Measurements from ENCODE around the gene ALDH1L1.

Gene ALDH1L1

GRCh38 chr3:126118591-126118990 is 61.8 kb downstream of the ALDH1L1 start:
- TF ChIP-seq CTCF (conservative IDR thresholded peaks at IDR 0.05; ENCODE audit: low read depth, low read length): no peak
- H2AFZ ChIP-seq (ENCODE audit: low read depth): no peak overlapping the region
- H3K27ac ChIP-seq: no peak overlapping the region
- H3K4me1 ChIP-seq (ENCODE audit: low read depth, poor library complexity, severe bottlenecking): no peaks in the 10 kb centered on the region
- no peaks in the 10 kb centered on the region for H3K36me3 ChIP-seq (ENCODE audit: insufficient read depth)
- H4K20me1 ChIP-seq (ENCODE audit: insufficient read depth): no peaks in the 10 kb centered on the region
- H3K9ac ChIP-seq: no peak overlapping the region
- no peak overlapping the region for H3K4me2 ChIP-seq
- H3K27me3 ChIP-seq (ENCODE audit: insufficient read depth, low read depth): no peaks in the 10 kb centered on the region
- no peaks in the 10 kb centered on the region for H3K79me2 ChIP-seq (ENCODE audit: insufficient read depth, low read depth)
- H3K4me3 ChIP-seq (IDR thresholded peaks at IDR 0.05; ENCODE audit: insufficient read depth, low read depth, low read length): no peak overlapping the region

- H3K36me3 ChIP-seq (ENCODE audit: insufficient read depth): no peaks in the 10 kb centered on the region
- no peak overlapping the region for H3K4me3 ChIP-seq (IDR thresholded peaks at IDR 0.05; ENCODE audit: insufficient read depth, low read depth, low read length)
- TF ChIP-seq CTCF (conservative IDR thresholded peaks at IDR 0.05; ENCODE audit: low read depth, low read length): no peak
- no peak overlapping the region for H3K9ac ChIP-seq
- H3K4me2 ChIP-seq: no peak overlapping the region
- H3K27me3 ChIP-seq (ENCODE audit: insufficient read depth, low read depth): no peaks in the 10 kb centered on the region
- H4K20me1 ChIP-seq (ENCODE audit: insufficient read depth): no peaks in the 10 kb centered on the region
- no peak overlapping the region for H3K27ac ChIP-seq
- H3K79me2 ChIP-seq (ENCODE audit: insufficient read depth, low read depth): no peaks in the 10 kb centered on the region
- H3K4me1 ChIP-seq (ENCODE audit: low read depth, poor library complexity, severe bottlenecking): no peaks in the 10 kb centered on the region
- no peak overlapping the region for H2AFZ ChIP-seq (ENCODE audit: low read depth)
These were observed 62.6 kb downstream of the ALDH1L1 start for GRCh38 chr3:126117786-126118185.

DNA sequence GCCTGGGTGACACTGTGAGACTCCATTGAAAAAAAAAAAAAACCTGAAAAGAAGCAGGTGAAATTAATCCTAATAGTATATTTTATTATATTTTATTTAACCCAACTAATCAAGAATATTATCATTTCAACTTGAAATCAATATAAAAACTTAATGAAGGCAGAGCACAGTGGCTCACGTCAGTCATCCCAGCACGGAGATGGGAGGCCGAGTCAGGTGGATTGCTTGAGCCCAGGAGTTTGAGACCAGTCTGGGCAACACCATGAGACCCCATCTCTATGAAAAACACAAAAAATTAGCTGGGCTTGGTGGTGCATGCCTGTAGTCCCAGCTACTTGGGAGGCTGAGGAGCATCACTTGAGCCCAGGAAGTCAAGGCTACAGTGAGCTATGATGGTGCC is 63.2 kb downstream of the ALDH1L1 start:
- no peak overlapping the region for H3K4me2 ChIP-seq
- H2AFZ ChIP-seq (ENCODE audit: low read depth): no peak overlapping the region
- no peaks in the 10 kb centered on the region for H4K20me1 ChIP-seq (ENCODE audit: insufficient read depth)
- H3K27ac ChIP-seq: no peak overlapping the region
- no peaks in the 10 kb centered on the region for H3K4me1 ChIP-seq (ENCODE audit: low read depth, poor library complexity, severe bottlenecking)
- H3K9ac ChIP-seq: no peak overlapping the region
- no peak overlapping the region for H3K4me3 ChIP-seq (IDR thresholded peaks at IDR 0.05; ENCODE audit: insufficient read depth, low read depth, low read length)
- no peak for TF ChIP-seq CTCF (conservative IDR thresholded peaks at IDR 0.05; ENCODE audit: low read depth, low read length)
- H3K79me2 ChIP-seq (ENCODE audit: insufficient read depth, low read depth): no peaks in the 10 kb centered on the region
- no peaks in the 10 kb centered on the region for H3K36me3 ChIP-seq (ENCODE audit: insufficient read depth)
- no peaks in the 10 kb centered on the region for H3K27me3 ChIP-seq (ENCODE audit: insufficient read depth, low read depth)

- no peak overlapping the region for H3K4me2 ChIP-seq
- H4K20me1 ChIP-seq (ENCODE audit: insufficient read depth): no peaks in the 10 kb centered on the region
- no peak overlapping the region for H3K9ac ChIP-seq
- H2AFZ ChIP-seq (ENCODE audit: low read depth): no peak overlapping the region
- no peaks in the 10 kb centered on the region for H3K4me1 ChIP-seq (ENCODE audit: low read depth, poor library complexity, severe bottlenecking)
- no peaks in the 10 kb centered on the region for H3K36me3 ChIP-seq (ENCODE audit: insufficient read depth)
- no peak overlapping the region for H3K4me3 ChIP-seq (IDR thresholded peaks at IDR 0.05; ENCODE audit: insufficient read depth, low read depth, low read length)
- no peak overlapping the region for H3K27ac ChIP-seq
- no peak for TF ChIP-seq CTCF (conservative IDR thresholded peaks at IDR 0.05; ENCODE audit: low read depth, low read length)
- H3K79me2 ChIP-seq (ENCODE audit: insufficient read depth, low read depth): no peaks in the 10 kb centered on the region
- no peaks in the 10 kb centered on the region for H3K27me3 ChIP-seq (ENCODE audit: insufficient read depth, low read depth)
These were observed 63.9 kb downstream of the ALDH1L1 start for GRCh38 chr3:126116526-126116925.

All from KMS-11 (cell line).